Neural progenitor cell (in vitro differentiated cells): ENCODE data around the gene PLPP3. TPM values are rescaled to one million over a fixed set of nuclear protein-coding genes. Genes with fewer than 3 reads are reported as not detected.
A peak's percentile ranks its signal among the peaks of the same experiment; 100 is the strongest.
"Not testable (repeated sequence)": the region's sequence is repeated elsewhere in the genome, so short reads cannot be mapped to it uniquely, and the experiment has no call there.

ENCODE experiments used
- DNase-seq: peaks from one replicate; pipeline ENCODE4 v3.0.0-alpha.2; 2016; ENCODE audit warnings: low spot score
- H2AFZ ChIP-seq: fragments of 200-600 bp; sonication (generic); replicated peaks from 2 replicates; pipeline ENCODE4 v1.6.1; 2016; ENCODE audit warnings: antibody characterized with exemption
- H3F3A ChIP-seq: fragments of 200-600 bp; sonication (generic); 2 replicates; pipeline ENCODE4 v1.6.1; 2016; ENCODE audit warnings: antibody characterized with exemption, low read depth
- H3K27ac ChIP-seq: fragments of 200-600 bp; sonication (generic); 2 replicates; pipeline ENCODE4 v1.5.1; 2016; ENCODE audit warnings: mild to moderate bottlenecking
- H3K27me3 ChIP-seq: fragments of 200-600 bp; sonication (generic); 2 replicates; pipeline ENCODE4 v1.6.1; 2016; ENCODE audit warnings: mild to moderate bottlenecking, moderate library complexity
- H3K36me3 ChIP-seq: fragments of 200-600 bp; sonication (generic); 2 replicates; pipeline ENCODE4 v1.5.1; 2016
- H3K4me1 ChIP-seq: fragments of 200-600 bp; sonication (generic); 2 replicates; pipeline ENCODE4 v1.6.1; 2016; ENCODE audit warnings: mixed run types
- H3K4me2 ChIP-seq: fragments of 200-600 bp; sonication (generic); 2 replicates; pipeline ENCODE4 v1.6.1; 2016
- H3K4me3 ChIP-seq: fragments of 200-600 bp; sonication (generic); 2 replicates; pipeline ENCODE4 v1.5.1; 2016
- H3K79me2 ChIP-seq: fragments of 200-600 bp; sonication (generic); 2 replicates; pipeline ENCODE4 v1.6.1; 2016; ENCODE audit warnings: low read depth
- H3K9ac ChIP-seq: fragments of 200-600 bp; sonication (generic); 2 replicates; pipeline ENCODE4 v1.6.1; 2016
- H3K9me3 ChIP-seq: fragments of 200-600 bp; sonication (generic); 2 replicates; pipeline ENCODE4 v1.5.1; 2016; ENCODE audit warnings: low read depth
- H4K20me1 ChIP-seq: fragments of 200-600 bp; sonication (generic); 2 replicates; pipeline ENCODE4 v1.6.1; 2016; ENCODE audit warnings: low read depth
- H3K27ac Mint-ChIP-seq: 3 replicates; pipeline ENCODE4 v1.8.0; 2021; ENCODE audit warnings: mixed read lengths
- H3K27me3 Mint-ChIP-seq: 2 replicates; pipeline ENCODE4 v1.8.0; 2022; ENCODE audit warnings: low read depth, mild to moderate bottlenecking, inconsistent platforms, moderate library complexity, mixed read lengths; ENCODE audit not compliant: insufficient read depth
- H3K36me3 Mint-ChIP-seq: 3 replicates; pipeline ENCODE4 v1.8.0; 2021; ENCODE audit warnings: mixed read lengths
- H3K4me1 Mint-ChIP-seq: 3 replicates; pipeline ENCODE4 v1.8.0; 2021; ENCODE audit warnings: mixed read lengths
- H3K4me3 Mint-ChIP-seq: 3 replicates; pipeline ENCODE4 v1.8.0; 2021; ENCODE audit warnings: mild to moderate bottlenecking, moderate library complexity, mixed read lengths
- H3K9me3 Mint-ChIP-seq: 3 replicates; pipeline ENCODE4 v1.8.0; 2020; ENCODE audit warnings: mixed read lengths
- CTCF ChIP-seq: fragments of 200-600 bp; sonication (generic); IDR thresholded peaks from 2 replicates; pipeline ENCODE4 v1.5.1; 2017; ENCODE audit warnings: antibody characterized with exemption, mild to moderate bottlenecking
- EZH2 ChIP-seq: fragments of 200-600 bp; sonication (generic); IDR thresholded peaks from 2 replicates; pipeline ENCODE4 v1.6.1; 2017; ENCODE audit warnings: antibody characterized with exemption, mild to moderate bottlenecking, moderate library complexity
- EZH2phosphoT487 ChIP-seq: fragments of 200-600 bp; sonication (generic); IDR thresholded peaks from 2 replicates; pipeline ENCODE4 v1.6.1; 2017; ENCODE audit warnings: antibody characterized with exemption
- total RNA-seq: library from RNA; depleted of rRNA; stranded (reverse); fragments of >200 nt; gene quantifications from 2 replicates; pipeline ENCODE4 v1.2.3, GENCODE V29; 2015; ENCODE audit warnings: low replicate concordance

The PLPP3 gene
- total RNA-seq, 1 donor from 2014 or later, result 28.5 TPM

DNA sequence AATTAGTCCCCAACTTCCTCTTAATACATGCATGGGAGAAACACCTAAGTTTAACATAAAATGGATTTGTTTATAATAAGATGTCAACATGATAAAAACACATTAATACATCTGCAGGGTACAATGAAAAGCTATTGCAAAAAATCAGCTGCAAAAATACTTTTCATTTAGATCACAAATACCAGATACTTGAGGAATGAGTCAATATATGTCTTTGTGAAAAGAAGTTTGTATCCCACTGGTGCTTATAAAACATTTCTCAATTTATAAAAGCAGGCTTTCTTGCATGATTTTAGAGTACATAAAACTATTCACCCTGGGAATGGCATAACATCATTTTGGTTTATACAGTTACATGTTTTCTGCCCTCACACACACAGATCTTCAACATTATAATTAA lies 47.2 kb upstream of the PLPP3 start:
- H3K4me3 Mint-ChIP-seq, result no peak overlapping the region
- Histone ChIP-seq H3K79me2 (no peaks in the 10 kb centered on the region), H3K4me3 (no peak overlapping the region), H3K4me2 (no peak overlapping the region), H3K36me3 (no peaks in the 10 kb centered on the region), H3K27ac (no peak overlapping the region), H3K27me3 (no peaks in the 10 kb centered on the region), H3K4me1 (no peaks in the 10 kb centered on the region), H3K9me3 (no peaks in the 10 kb centered on the region), H2AFZ (no peak overlapping the region), H3F3A (no peaks in the 10 kb centered on the region), H4K20me1 (no peaks in the 10 kb centered on the region), H3K9ac (no peak overlapping the region)
- no peaks in the 10 kb centered on the region for H3K36me3 Mint-ChIP-seq
- peaks cover 7% of the 10 kb centered on the region for H3K9me3 Mint-ChIP-seq
- H3K4me1 Mint-ChIP-seq, result no peaks in the 10 kb centered on the region
- TF ChIP-seq EZH2 (no peak), EZH2phosphoT487 (no peak), CTCF (no peak)
- H3K27ac Mint-ChIP-seq, result no peak overlapping the region
- H3K27me3 Mint-ChIP-seq, result no peaks in the 10 kb centered on the region
- no peak for DNase-seq

- H3K27ac ChIP-seq, result no peak overlapping the region
- DNase-seq, result no peak
- Mint-ChIP-seq H3K4me1 (no peaks in the 10 kb centered on the region), H3K36me3 (no peaks in the 10 kb centered on the region), H3K4me3 (no peak overlapping the region), H3K27ac (no peak overlapping the region), H3K27me3 (no peaks in the 10 kb centered on the region), H3K9me3 (peaks cover 7% of the 10 kb centered on the region)
- no peaks in the 10 kb centered on the region for H3K9me3 ChIP-seq
- no peak overlapping the region for H3K4me3 ChIP-seq
- H3K4me1 ChIP-seq, result no peaks in the 10 kb centered on the region
- H3K36me3 ChIP-seq, result no peaks in the 10 kb centered on the region
- H3K9ac ChIP-seq, result no peak overlapping the region
- no peak overlapping the region for H2AFZ ChIP-seq
- H4K20me1 ChIP-seq, result no peaks in the 10 kb centered on the region
- no peaks in the 10 kb centered on the region for H3K27me3 ChIP-seq
- no peak overlapping the region for H3K4me2 ChIP-seq
- TF ChIP-seq EZH2phosphoT487, result no peak
- TF ChIP-seq EZH2, result no peak
- no peaks in the 10 kb centered on the region for H3K79me2 ChIP-seq
- H3F3A ChIP-seq, result no peaks in the 10 kb centered on the region
These were observed 46.6 kb upstream of the PLPP3 start for GRCh38 chr1:56625819-56626440.

GRCh38 chr1:56617141-56617540 lies 37.8 kb upstream of the PLPP3 start:
- Histone ChIP-seq H3K27me3 (no peaks in the 10 kb centered on the region), H3F3A (peaks cover 7% of the 10 kb centered on the region), H3K36me3 (no peaks in the 10 kb centered on the region), H3K4me3 (no peak overlapping the region), H3K4me2 (no peak overlapping the region), H3K4me1 (peaks cover 9% of the 10 kb centered on the region), H3K27ac (peak overlapping the region; percentile 2), H4K20me1 (no peaks in the 10 kb centered on the region), H2AFZ (peak overlapping the region; percentile 12), H3K9me3 (peaks cover 4% of the 10 kb centered on the region), H3K79me2 (no peaks in the 10 kb centered on the region), H3K9ac (no peak overlapping the region)
- peaks cover 1% of the 10 kb centered on the region for H3K36me3 Mint-ChIP-seq
- TF ChIP-seq EZH2phosphoT487 (no peak), CTCF (no peak), EZH2 (no peak)
- H3K4me1 Mint-ChIP-seq, result peaks cover 7% of the 10 kb centered on the region
- peaks cover 2% of the 10 kb centered on the region for H3K27me3 Mint-ChIP-seq
- H3K9me3 Mint-ChIP-seq, result peaks cover 14% of the 10 kb centered on the region
- no peak overlapping the region for H3K27ac Mint-ChIP-seq
- DNase-seq, result peak; percentile 17
- no peak overlapping the region for H3K4me3 Mint-ChIP-seq

- not testable (repeated sequence) for H3K4me3 ChIP-seq, H3K36me3 ChIP-seq, H3K27me3 ChIP-seq, H3K27me3 Mint-ChIP-seq, H3K4me3 Mint-ChIP-seq, H3K9me3 ChIP-seq, H3K4me1 ChIP-seq, H3K27ac ChIP-seq, H3K36me3 Mint-ChIP-seq, DNase-seq, H3K27ac Mint-ChIP-seq, H3F3A ChIP-seq, H3K9ac ChIP-seq, H4K20me1 ChIP-seq, H3K4me1 Mint-ChIP-seq, H2AFZ ChIP-seq, H3K4me2 ChIP-seq, H3K79me2 ChIP-seq
- peaks cover 30% of the 10 kb centered on the region for H3K9me3 Mint-ChIP-seq
These were observed 31.4 kb upstream of the PLPP3 start for GRCh38 chr1:56610770-56611169.

GRCh38 chr1:56610097-56610496 lies 30.7 kb upstream of the PLPP3 start:
- not testable (repeated sequence) for H3K4me1 Mint-ChIP-seq, H3K36me3 ChIP-seq, H3F3A ChIP-seq, H3K4me2 ChIP-seq, H4K20me1 ChIP-seq, H3K79me2 ChIP-seq, H3K27me3 ChIP-seq, H2AFZ ChIP-seq, H3K4me1 ChIP-seq, H3K9me3 ChIP-seq, H3K27ac ChIP-seq, H3K9ac ChIP-seq, H3K27me3 Mint-ChIP-seq, H3K4me3 Mint-ChIP-seq, DNase-seq, H3K4me3 ChIP-seq, H3K36me3 Mint-ChIP-seq, H3K27ac Mint-ChIP-seq
- peaks cover 30% of the 10 kb centered on the region for H3K9me3 Mint-ChIP-seq

DNA sequence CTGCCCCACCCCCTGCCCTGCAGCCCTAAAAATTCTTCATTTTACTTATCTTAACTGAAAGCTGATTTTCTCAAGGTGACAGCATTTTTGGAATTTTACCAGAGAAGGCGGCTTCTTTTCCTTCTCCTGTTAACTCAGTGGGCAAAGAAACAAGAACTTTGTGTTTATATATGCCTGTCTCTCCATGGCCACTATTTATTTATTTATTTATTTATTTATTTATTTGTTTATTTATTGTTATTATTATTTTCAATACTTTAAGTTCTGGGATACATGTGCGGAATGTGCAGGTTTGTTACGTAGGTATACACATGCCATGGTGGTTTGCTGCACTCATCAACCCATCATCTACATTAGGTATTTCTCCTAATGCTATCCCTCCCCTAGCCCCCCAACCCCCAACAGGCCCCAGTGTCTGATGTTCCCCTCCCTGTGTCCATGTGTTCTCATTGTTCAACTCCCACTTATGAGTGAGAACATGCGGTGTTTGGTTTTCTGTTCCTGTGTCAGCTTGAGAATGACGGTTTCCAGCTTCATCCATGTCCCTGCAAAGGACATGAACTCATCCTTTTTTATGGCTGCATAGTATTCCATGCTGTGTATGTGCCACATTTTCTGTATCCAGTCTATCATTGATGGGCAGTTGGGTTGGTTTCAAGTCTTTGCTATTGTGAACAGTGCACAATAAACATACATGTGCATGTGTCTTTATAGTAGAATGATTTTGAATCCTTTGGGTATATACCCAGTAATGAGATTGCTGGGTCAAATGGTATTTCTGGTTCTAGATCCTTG lies 16.2 kb upstream of the PLPP3 start:
- not testable (repeated sequence) for H3K27ac Mint-ChIP-seq, H3K9me3 ChIP-seq, H3K4me3 Mint-ChIP-seq, H3F3A ChIP-seq, H3K9ac ChIP-seq, H3K27me3 Mint-ChIP-seq, H3K4me1 Mint-ChIP-seq, H3K4me3 ChIP-seq, H2AFZ ChIP-seq, H3K9me3 Mint-ChIP-seq, H3K36me3 Mint-ChIP-seq, H4K20me1 ChIP-seq, H3K27me3 ChIP-seq, H3K36me3 ChIP-seq, H3K4me1 ChIP-seq, H3K4me2 ChIP-seq, DNase-seq, H3K27ac ChIP-seq, H3K79me2 ChIP-seq
